Kidney capillary endothelial cell (primary cell): Measurements from ENCODE around the gene COL5A1.

Source experiments
- DNase-seq: peaks from one replicate; pipeline ENCODE4 v3.0.0-alpha.2; 2018; ENCODE audit warnings: low spot score

Gene COL5A1

DNA sequence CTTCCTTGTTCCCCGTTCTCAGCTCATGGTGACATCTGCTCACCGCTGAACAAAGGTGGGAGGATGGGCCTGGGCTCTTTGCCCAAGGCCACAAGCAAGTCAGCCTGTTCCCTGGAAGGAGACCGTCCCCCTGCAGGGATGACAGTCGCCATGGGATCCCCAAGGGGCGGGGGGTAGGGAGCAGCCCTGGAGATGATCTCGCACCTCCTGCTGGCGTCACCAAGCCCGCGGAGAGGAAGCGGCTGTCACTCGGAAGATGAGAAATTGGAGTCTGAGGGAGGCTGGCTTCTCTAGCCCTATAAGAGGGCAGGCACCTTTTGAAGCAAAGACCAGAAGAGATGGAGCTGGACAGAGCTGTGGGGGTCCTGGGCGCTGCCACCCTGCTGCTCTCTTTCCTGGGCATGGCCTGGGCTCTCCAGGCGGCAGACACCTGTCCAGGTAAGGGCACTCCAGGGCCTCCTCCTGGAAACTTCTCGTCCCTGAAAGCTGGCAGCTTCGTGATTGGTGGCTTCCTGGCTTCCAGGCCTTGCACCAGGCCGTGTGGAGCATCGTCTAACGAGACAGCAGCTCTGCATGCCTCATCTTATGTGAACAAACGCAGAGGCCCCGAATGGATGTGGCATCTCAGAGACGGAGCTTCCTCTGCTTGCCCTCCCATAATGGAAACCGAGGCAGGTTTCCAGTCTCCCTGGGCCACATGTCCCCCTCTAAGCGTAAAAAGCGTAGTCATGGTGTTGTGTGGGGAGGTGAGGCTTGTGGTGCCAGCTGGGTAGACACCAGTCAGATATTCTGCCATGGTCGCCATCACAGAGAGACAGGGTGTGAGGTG is 239.1 kb downstream of the COL5A1 start, which contains the start of gene FCN2:
Gene FCN2 (plus strand): TSS at position 327 of the 829 bp plus-strand sequence. CDS start 12 bp downstream, at position 339.
- DNase-seq = no peak

GRCh38 chr9:134881313-134881670 is 239.7 kb downstream of the COL5A1 start:
- DNase-seq = no peak

DNA sequence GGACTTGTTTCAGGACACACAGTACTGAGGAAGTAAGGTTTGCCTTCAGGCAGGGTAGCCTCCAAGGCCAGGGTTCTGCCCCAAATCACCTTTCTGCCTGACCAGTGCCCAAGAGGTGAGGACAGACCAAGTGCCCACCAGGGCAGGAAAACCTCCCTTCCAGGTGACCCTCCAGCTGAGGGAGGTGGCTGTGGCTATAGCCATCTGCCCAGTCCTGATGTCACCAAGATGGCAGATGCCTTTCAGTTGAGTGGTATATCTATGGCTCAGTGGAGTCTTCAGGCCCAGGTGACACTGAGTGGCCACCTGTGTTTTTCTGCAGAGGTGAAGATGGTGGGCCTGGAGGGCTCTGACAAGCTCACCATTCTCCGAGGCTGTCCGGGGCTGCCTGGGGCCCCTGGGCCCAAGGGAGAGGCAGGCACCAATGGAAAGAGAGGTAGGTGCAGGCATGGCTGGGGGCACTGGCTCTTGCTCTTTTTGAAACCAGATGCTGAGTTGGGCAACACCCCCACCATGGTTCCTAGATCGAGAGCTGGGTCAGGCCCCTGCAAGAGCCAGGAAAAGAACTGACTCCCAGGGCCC is 240.7 kb downstream of the COL5A1 start:
- DNase-seq = no peak

GRCh38 chr9:134883040-134883782 is 241.6 kb downstream of the COL5A1 start:
- no peak for DNase-seq

GRCh38 chr9:134884492-134884891 is 242.9 kb downstream of the COL5A1 start:
- DNase-seq = no peak

DNA sequence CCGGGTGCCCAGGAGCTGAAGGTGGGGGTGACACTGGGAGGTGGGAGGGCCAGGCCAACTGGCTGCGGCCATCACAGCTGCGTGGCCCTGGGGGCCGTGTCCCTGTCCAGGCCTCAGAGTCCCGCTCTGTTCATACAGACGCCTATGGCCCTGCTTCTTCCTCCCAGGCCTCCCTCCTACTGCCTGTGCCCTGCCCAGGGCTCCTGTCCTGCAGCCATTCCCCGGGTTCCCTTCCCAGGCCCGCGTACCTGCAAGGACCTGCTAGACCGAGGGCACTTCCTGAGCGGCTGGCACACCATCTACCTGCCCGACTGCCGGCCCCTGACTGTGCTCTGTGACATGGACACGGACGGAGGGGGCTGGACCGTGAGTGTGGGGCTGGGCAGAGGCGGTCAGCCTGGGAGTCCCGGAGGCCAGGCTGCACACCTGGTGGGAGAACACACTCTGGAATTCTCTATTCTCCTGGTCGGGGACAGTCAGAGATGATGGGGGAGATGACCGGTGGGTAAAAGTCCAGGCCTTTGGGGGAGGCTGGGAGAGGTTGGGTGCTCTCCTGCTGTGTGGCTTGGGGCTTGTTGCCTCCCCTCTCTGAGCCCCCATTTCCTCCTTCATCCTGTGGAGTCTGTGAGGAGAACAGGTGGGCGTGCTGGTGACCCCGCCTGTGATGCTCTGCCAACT is 243.5 kb downstream of the COL5A1 start:
- no peak for DNase-seq

DNA sequence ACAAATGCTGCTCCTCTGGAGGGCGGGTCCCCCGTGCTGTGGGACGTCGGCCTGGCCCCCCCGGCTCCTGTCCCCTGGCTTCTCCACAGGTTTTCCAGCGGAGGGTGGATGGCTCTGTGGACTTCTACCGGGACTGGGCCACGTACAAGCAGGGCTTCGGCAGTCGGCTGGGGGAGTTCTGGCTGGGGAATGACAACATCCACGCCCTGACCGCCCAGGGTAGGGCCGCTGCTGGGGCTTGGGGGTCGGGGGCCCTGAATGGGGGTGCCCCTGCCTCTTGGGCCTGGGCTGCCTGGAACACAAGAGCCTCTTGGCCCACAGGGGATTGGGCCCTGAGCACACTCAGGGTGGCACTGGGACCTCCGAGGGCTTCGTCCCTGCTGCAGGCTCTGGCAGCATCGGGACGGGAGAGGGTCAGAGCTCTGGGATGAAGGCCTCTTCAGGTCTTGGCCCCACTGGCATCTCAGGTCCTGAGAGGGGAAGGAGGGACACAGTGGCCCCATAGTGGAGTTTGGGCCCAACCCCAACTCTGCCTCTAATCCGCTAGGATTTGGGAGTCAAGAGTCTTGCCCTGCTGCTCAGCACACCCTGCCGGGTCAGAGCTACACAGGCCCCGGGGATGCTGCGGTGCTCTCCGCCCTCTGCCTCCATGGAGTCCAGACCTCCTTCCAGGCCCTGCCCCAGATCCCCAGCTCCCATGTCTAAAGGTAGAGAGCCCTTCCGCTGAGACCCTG is 244.2 kb downstream of the COL5A1 start:
- no peak for DNase-seq

DNA sequence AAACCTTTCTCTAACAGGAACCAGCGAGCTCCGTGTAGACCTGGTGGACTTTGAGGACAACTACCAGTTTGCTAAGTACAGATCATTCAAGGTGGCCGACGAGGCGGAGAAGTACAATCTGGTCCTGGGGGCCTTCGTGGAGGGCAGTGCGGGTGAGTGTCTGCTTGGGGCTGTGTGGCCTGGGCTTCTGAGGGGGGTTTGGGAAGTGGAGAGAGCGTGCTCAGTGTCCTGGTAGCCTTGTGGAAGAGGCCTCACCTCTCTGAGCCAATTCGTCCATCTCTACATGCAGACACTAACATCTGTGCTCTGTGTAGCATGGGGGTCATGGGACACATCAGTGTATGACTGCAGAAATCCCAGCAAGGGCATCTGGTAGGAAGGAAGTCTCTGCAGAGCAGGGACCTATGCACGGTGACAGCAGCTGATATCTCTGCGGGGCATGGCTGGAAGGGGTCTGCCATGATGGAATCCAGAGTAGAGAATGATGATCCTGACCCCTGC is 244.9 kb downstream of the COL5A1 start:
- DNase-seq = no peak

GRCh38 chr9:134887219-134887618 is 245.6 kb downstream of the COL5A1 start:
- no peak for DNase-seq

- no peak for DNase-seq
Observed at GRCh38 chr9:134887686-134888602, 246.3 kb downstream of the COL5A1 start.

- DNase-seq = no peak
Observed at GRCh38 chr9:134888603-134889190, 247.1 kb downstream of the COL5A1 start.

DNA sequence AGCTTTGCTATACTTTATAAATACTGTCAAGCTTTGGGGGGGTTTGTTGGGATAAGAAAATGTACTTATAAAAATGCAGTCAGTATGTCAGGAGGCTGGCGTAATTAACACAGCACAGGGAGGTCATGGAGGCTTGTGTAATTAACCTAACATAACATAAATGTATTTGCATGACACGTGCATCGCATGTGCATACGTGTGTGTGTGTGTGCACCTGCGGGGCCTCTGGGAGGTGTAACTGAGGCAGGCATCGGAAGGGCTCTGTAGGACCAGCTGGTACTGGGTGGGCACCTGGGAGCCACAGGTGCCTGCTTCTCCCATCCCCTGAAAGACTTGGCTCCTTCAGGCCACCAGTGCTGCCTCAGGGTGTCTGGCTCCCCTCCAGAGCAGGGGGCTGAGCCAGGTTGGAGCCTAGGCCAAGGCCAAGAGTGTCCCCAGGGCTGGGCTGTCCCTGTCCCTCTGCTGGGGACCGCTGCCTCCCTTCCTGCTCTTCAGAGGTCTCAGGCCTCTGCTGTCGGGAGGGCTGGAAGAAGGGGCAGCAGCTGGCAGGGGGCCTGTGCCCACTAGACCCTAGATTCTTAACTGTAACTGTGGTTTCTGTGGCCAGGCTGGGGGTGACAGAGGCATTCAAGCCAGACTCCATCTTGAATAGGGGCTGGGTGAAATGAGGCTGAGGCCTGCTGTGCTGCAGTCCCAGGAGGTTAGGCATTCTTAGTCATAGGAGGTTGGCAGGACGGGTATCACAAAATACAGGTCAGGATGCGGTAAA is 248.0 kb downstream of the COL5A1 start:
- no peak for DNase-seq

GRCh38 chr9:134890155-134890495 is 248.5 kb downstream of the COL5A1 start:
- DNase-seq = no peak

DNA sequence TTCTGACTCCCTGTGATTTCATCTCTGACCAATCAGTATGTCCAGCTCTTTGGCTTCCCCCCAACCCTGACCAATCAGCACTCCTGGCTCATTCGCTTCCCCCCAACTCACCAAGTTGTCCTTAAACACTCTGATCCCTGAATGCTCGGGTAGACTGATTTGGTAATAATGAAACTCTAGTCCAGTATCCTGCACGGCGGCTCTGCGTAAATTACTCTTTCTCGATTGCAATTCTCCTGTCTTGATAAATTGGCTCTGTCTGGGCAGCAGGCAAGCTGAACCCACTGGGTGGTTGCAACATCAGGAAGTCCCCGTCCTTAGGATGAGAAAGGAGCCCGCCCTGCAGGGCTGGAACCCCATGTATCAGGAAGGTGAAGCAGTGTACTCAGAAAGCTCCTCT is 249.4 kb downstream of the COL5A1 start:
- no peak for DNase-seq

GRCh38 chr9:134891713-134892112 is 250.1 kb downstream of the COL5A1 start:
- DNase-seq = no peak

GRCh38 chr9:134892221-134892620 is 250.6 kb downstream of the COL5A1 start:
- DNase-seq = no peak

GRCh38 chr9:134892820-134893420 is 251.3 kb downstream of the COL5A1 start:
- no peak for DNase-seq
